GM19328 (cell line): ENCODE measurements around the gene ODAD4.

ENCODE experiments used
- ATAC-seq: cut with Tn5 transposase; IDR thresholded peaks from one replicate; pipeline ENCODE4 v1.9.1; 2021; ENCODE audit warnings: mild to moderate bottlenecking, moderate library complexity; ENCODE audit not compliant: unreplicated experiment

The ODAD4 gene, protein sequence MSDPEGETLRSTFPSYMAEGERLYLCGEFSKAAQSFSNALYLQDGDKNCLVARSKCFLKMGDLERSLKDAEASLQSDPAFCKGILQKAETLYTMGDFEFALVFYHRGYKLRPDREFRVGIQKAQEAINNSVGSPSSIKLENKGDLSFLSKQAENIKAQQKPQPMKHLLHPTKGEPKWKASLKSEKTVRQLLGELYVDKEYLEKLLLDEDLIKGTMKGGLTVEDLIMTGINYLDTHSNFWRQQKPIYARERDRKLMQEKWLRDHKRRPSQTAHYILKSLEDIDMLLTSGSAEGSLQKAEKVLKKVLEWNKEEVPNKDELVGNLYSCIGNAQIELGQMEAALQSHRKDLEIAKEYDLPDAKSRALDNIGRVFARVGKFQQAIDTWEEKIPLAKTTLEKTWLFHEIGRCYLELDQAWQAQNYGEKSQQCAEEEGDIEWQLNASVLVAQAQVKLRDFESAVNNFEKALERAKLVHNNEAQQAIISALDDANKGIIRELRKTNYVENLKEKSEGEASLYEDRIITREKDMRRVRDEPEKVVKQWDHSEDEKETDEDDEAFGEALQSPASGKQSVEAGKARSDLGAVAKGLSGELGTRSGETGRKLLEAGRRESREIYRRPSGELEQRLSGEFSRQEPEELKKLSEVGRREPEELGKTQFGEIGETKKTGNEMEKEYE

DNA sequence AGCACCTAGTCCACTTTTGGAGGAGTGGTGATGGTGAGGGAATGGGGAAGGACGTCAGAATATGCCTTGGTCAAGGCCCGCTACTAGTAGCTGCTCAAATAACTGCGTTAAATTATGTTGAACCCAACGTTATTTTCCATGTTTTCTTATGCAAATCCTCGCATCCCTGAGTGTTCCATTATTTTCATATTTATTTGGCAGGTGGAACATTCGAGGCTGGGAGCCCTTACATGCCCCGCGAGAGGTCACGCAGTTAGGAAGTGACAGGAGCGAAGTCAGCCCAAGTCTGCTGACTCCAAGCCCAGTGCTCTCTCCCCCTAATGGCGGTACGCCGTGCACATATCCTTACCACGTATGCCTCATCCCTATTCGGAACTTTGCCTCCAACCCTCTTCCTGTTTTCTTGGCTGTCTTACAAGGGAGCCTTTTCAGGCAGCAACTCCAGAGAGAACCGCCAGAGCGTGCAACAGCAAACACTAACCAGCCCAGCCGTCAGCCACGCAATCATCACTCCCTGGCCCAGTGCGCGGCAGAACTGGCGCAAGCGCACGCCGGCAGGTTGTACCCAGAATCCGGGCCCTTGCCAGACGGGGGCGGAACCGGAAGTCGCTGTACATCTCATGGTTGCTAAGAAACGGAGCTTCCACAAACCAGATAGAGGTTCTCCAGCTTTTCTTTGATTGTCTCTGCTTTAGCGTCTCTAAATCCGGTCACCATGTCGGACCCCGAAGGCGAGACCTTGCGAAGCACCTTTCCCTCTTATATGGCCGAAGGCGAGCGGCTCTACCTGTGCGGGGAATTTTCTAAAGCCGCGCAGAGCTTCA, at the start of gene ODAD4:
Gene ODAD4, plus strand, starts transcription at position 609 of the 824 bp plus-strand sequence. Its CDS starts 107 bp downstream, at position 716.
- peak; percentile 90 for ATAC-seq

DNA sequence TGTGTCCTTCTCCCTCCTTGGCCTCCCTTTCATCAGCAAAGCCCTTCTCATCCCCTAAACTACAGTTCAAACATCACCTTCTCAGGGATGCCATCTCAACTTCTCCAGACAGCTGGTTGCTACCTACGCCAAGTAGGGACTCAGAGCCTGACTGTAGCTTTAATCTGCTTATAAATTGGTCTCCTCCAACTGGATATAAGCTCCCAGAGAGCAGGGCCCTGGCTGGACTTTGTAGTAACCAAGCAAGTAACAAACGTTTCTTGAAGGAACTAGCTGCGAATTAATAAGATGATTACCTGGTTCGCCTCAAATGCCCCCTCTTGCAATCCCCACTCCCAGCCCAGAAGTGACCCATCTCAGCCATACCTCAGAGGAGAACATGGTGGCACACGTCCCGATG, 47.7 kb upstream of the ODAD4 start:
- no peak for ATAC-seq

DNA sequence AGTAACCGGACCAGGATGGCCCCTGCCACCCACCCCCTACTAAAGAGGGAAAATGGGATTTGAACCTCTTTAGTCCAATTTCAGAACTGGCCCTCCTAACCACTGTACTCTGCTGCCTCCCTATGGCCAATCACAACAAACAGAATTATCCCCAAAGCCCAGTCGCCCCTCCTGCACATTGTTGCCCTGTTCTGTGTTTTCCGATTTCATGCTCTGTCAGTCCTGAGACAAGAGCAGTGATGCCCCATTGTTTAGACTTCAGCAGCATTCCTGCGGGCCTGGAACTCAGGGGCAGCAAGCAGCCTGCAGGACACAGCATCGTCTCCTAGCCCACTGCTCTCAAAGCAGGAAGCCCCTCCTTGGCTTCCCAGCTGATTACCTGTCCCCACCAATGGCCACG, 44.7 kb upstream of the ODAD4 start:
- no peak for ATAC-seq

DNA sequence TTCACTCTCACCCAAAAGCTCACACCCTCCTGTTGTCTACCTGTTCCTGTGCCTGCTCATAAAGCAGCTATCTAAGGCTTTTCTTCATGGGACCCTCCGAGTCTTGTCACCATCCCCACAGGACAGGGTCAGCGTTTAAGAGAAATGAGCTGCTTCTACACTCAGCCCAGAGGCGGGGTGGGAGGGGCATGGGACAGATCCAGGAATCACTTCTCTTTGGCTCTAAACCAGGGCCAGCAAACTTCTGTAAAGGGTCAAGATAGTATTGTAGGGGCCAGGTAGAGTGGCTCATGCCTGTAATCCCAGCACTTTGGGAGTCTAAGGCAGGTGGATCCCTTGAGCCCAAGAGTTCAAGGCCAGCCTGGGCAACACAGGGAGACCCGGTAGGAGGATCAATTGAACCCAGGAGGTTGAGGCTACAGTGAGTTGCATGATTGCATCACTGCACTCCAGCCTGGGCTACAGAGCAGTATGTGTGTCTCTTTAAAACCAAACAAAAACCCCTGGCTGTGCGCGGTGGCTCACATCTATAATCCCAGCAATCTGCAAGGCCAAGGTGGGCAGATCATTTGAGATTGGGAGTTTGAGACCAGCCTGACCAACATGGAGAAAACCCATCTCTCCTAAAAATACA, 42.0 kb upstream of the ODAD4 start:
- ATAC-seq: no peak

DNA sequence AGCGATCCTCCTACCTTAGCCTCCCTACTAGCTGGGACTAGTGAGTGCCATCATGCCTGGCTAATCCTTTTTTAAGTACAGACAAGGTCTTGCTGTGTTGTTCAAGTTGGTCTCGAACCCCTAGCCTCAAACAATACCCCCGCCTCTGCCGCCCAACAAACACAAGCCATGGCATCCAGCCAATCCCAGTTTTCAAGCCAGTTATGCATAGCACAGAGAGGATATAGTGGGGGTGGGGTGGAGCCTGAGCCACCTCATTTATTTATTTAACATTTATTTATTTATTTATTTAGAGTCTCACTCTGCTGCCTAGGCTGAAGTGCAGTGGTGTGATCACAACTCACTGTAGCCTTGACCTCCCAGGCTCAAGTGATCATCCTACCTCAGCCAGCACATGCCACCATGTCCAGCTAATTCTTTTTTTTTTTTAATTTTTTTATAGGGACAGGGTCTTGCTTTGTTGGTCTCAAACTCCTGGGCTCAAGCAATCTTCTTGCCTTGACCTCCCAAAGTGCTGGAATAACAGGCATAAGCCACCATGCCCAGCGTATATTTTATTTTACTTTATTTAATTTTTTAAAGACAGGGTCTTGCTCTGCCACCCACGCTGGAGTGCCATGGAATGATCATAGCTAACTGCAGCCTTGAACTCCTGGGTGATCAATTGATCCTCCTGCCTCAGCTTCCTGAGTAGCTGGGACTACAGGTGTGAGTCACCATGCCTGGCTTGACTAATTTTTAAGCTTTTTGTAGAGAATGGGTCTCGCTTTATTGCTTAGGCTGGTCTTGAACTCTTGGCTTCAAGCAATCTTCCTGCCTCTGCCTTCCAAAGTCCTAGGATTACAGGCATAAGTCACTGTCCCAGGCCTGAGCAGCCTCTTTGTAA, 39.0 kb upstream of the ODAD4 start:
- no peak for ATAC-seq

DNA sequence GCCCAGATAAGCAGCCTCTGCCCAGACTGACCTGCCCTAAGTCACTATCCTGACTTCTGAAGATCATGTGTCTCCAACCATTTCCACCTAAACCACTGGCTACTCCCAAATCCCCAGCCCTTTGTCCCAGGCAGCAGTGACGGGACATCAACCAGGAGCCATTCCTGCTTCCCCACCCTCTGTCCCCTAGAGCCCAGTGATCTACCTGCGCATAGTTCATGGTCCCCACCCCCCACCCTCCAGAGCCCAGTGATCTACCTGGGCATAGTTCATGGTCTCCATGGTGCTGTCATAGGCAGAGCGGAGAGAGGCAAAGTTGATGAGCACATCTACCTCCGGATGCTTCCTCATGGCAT, 38.4 kb upstream of the ODAD4 start:
- no peak for ATAC-seq

DNA sequence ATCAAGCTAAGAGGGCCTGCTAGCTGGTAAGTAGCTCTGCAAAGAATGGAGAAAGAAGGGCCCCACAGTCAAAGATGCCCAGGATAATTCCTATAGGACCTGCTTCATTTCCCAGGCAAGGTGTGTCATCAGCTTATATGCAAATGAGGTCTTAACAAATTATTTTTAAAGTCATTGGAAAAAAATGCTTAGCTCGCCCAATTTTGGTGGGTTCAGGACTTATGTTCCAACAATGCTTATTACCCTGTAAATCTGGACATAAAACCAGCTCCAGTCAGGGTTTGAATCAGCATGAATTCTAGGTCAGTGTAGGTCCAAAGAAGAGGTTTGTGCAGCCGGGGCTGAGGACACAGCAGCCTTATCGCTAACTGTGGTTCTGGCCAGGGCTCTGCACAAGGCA, 37.0 kb upstream of the ODAD4 start:
- no peak for ATAC-seq

DNA sequence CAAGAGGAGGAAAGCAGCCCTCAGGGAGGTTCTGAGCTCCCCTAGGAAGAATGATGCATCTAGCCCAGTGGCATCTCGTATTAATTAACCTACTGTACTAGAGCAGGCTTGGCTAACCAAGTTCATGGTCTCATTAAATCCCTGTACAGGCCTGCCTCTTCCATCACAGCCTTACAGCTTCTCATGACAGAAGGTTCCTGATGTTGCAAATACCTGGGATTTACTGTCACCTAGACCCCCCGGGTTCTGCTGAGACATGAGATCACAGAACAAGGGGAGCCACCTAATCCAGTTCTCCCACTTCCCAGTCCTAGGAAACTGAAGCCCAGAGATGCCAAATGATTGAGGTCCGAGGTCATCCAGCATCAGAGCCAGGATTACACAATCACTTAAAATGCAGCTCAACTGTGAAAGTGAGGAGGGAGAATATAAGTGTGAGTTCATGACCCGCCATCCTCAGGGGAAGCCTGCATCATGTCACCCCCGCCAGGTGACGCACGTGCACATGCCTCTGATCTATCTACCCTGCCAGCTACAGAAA, 35.6 kb upstream of the ODAD4 start:
- no peak for ATAC-seq

DNA sequence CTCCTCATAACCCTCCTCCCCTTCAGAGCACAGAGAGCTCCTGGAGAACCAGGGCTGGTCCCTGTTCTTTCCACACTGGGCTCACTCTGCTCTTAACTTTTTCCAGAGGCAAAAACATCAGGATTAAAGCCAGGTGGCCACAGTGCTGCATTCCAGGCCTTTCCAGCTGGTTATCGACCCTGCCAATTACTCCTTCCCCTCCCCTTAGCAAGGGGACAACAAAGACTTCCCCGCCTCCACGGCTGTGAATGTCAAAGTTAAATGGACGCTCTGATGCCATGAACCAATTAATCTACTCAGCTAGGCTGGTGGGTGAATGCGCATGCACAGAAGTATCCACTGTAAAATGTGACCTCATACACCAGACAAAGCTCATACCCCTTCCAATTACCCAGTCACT, 34.8 kb upstream of the ODAD4 start:
- ATAC-seq: no peak

DNA sequence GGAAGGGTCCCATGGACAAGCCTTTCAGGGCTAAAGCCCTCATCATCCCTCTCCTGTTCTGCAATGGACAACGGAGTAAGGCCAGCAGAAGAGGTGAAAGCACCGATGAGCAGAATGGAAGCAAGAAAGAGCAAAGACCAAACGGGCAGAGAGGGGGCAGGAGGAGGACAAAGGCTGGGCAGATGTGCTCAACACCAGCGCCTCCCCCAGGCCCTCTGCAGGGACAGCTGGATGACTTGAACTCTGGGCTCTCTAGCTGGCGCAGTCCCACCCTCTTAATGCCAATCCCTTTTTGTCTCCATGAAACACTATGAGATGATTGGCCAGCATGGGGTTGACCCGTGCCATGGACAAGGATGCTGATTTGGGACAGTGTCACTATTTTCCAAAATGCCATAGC, 33.7 kb upstream of the ODAD4 start:
- ATAC-seq: no peak

DNA sequence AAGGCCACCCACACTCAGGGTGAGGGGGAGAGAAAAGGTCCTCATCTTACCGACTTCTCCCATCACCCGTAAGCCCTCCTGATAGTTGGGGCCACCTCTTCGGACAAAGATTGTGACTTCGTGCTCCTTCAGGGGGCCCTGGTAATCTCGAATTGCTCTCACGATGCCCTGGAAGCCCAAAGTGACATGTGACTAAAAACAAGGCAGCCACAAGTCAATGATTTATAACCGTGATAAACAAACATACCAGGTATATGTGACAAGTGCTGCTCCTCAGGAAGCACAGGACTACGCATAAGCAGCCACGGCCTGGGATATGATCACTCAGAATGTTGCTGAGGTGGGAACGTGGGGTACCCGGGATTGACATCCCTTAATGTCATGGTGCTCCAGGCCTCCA, 28.8 kb upstream of the ODAD4 start:
- ATAC-seq: no peak

DNA sequence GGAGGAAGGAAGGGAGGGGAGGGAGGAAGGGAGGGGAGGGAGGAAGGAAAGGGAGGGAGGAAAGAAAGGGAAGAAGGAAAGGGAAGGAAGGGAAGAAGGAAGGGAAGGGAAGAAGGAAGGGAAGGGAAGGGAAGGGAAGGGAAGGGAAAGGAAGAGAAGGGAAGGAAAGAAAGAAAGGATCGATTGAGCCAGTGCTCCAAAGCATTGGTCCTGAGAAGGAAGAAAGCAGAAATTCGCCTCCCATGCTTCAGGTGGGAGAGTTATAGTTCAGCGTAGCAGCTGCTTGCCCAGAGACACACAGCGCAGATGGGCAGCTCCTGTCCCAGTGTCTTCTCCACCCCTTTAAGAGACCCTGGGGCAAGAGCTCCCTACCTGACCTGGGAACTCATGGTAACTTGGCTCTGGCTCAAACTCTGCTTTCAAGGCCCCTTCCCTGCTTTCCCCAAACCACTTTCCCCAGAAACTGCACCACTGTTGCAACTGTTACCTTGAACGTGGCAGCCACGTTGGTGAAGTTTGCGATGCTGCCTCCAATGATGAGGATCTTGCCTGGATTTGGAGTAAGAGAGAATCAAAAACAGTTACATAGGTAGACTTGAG, 26.1 kb upstream of the ODAD4 start:
- no peak for ATAC-seq

DNA sequence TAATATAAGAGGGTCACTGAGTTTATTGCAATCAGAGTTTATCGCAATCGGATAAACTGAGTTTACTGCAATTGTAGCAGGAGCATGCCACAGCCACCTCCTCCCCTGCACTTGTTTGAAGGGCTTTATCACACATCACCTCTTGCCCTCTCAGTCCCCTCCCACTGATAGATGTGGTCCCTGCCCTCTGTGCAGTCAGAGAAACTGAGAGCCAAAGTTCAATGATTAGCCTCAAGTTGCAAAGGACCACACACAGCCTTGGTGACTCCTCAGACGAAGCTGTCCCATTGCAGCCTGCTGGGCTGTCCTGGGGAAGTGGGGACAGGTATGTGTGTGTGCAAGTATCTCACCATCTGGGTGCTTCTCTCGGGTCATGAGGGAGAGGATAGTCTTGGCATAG, 25.2 kb upstream of the ODAD4 start:
- ATAC-seq: no peak

DNA sequence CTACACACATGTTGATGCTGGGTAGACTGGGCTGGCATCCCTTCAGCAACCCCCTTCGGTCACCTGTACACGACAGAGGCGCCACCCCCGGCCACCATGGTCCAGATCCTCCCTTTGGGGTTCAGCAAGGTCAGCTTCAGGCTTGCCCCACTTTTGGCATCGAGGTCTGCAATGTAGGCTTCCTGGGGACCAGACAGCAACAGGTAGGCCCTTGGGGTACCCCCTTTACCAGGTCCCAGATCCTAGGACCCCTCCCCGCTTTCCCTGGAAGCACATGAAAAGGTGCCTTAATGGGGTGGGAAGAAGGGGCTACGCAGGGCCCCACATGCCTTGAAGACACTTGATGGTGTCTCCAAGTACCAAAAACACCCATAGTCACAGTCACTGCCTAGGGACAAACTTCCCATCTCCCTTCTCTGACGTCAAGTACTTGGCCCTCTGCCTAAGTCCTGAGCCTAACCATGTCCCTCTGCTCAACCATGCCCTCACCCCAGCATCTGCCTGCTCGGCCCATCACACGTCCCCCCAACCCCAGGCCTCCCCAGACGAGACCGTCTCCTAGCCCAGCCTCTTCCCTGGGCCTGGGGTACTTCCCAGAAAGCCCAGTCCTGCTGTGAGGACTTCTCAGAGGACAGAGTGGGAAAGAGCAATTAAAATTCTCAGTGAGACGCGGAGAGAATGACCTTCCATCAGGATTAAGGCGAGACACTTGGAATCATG, 23.8 kb upstream of the ODAD4 start:
- no peak for ATAC-seq

DNA sequence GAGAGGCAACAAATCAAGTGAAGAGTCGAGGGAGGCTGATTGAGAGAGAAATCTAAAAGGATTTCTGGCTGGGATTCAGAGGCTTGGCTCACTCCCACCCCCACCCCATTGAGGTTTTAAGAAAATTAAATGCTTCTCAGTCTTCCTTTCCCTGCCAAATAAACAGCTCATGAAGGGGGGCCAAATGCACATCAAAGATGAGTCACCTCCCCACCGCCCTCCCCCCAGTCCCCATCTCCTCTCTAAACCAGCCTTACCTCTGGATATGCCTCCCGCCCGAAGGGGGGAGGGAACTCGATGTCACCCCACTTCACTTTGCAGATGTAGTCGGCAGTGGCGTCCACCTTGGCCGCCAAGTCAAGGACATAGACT, 23.2 kb upstream of the ODAD4 start:
- no peak for ATAC-seq

DNA sequence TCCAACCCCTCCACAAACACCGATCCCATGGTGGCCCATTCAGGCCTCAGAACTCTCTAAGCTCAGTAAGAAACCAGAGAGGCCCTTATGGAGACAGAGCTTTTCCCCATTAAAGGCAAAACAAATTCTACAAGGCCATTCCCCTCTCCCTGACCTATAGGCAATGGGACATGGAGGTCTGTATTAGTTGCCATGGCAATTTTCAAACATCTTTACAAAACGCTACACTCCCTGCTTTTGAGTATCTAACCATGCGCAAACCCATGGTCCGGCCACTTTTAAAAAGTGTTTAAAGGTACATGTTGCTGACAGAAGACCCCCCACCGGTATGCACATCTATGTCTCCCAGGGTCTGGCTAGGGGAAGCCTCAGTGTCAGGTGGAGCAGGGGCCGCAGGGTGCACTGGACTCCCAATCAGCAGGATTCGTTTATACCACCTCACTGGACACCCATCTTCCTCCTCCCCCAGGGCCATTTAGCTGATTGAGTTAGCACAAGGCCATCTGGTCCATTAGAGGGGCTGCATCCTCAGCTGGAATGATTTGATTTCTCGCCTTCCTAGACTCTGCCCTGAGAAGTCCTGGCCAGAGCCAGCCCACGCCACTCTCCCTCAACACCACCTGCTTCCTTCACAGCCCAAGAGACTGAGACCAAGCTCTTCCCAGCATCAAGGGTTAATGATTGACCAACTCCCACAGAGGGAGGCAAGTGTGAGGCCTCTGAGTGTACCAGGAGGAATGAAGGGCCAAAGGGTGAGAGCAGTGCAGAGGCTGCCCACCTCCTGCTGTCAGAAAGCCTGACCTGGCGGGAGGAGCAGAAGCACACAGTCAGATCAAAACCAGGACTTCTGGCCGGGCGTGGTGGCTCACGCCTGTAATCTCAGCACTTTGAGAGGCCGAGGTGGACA, 22.5 kb upstream of the ODAD4 start:
- no peak for ATAC-seq

DNA sequence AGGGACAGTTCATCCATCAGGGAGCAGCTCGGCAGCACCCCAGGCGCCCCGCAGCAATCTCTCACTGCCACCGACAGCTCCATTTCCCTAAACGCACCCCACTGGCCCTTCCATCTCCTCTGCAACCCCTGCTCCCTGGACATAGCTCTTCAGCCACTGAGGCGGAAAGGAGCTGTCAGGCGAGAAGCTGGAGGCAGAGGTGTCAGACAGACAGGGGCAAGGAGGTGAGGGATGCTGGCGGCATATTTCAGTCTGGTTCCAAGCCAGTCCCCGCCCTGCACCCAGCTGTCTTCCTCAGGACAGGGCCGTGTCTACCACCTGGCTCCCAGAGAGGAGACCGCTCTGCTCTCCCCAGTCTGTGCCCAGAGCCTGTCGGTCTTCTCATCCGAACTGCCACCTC, 21.3 kb upstream of the ODAD4 start:
- ATAC-seq: no peak
